Measurements from ENCODE around the gene ADAMTS18. TPM values are rescaled to one million over a fixed set of nuclear protein-coding genes. Genes with fewer than 3 reads are reported as not detected.

ADAMTS18 gene
- total RNA-seq, 2 donors from 2014 or later, result not detected

DNA sequence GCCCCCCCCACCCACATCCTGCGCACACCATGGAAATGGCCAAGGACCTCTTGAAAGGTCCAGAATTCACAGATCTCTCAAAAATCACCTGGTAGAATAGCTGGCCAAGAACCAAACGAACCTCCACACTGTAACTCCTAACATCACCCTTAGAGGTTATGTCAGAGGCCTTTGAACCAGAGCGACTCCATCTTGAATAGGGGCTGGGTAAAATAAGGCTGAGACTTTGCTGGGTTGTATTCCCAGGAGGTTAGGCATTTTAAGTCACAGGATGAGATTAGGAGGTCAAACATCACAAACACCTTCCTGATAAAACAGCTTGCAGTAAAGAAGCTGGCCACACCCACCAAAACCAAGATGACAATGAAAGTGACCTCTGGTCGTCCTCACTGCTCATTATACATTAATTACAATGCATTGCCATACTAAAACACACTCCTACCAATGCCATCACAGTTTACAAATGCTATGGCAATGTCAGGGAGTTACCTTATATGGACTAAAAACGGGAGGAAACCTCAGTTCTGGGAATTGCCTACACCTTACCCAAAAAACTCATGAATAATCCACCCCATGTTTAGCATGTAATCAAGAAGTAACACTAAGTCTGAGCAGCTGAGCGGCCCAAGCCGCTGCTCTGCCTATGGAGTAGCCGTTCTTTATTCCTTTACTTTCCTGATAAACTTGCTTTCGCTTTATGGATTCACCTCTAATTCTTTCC, 200.9 kb downstream of the ADAMTS18 start:
- H3K4me1 Mint-ChIP-seq, result peaks cover 4% of the 10 kb centered on the region
- H3K27me3 Mint-ChIP-seq, result peaks cover 26% of the 10 kb centered on the region
- no peaks in the 10 kb centered on the region for H3K9me3 Mint-ChIP-seq
- H3K36me3 Mint-ChIP-seq (ENCODE audit: low read depth), result no peaks in the 10 kb centered on the region
- no peak for ATAC-seq (replicated peaks)
- no peak overlapping the region for H3K27ac Mint-ChIP-seq
- H3K4me3 Mint-ChIP-seq, result no peak overlapping the region

Other genes with a start within 250 kb of the ADAMTS18 start
- 10 to 100 TPM; 62.8 to 71.3 TPM for gene MON1B, start 243.8 kb downstream of the ADAMTS18 start, total RNA-seq
- gene SYCE1L, start 235.6 kb downstream of the ADAMTS18 start, total RNA-seq, result 1 to 10 TPM; 2.6 to 3.2 TPM